ENCODE results near the gene NR4A2.

DNA sequence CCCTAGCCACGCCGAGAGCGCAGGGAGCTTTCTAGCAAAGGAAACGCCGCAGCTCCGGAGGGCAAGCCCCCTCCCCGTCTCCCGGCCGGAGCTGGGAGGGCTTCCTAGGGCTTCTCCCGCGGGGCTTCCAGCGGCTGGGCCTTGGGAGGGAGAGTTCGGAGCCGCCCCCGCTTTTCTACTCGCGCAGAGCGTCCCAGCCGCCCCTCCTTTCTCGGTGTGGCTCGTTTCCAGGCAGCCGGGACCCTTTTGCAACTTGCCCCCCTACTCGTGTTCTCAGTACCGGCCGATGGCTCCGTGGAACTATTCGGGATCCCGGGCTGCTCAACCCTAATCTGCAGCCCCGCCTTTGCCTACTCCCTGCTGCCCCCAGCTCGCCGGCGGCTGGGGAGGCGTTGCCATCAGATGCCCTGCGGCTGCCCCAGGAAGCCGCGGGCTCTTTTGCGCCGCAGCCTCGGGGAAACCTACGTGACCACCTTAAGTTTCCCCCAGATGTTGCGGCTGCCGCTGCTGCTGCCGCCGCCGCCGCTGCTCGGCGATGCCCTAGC lies 1.5 kb upstream of the NR4A2 start:
- TF ChIP-seq, protein P1, sequence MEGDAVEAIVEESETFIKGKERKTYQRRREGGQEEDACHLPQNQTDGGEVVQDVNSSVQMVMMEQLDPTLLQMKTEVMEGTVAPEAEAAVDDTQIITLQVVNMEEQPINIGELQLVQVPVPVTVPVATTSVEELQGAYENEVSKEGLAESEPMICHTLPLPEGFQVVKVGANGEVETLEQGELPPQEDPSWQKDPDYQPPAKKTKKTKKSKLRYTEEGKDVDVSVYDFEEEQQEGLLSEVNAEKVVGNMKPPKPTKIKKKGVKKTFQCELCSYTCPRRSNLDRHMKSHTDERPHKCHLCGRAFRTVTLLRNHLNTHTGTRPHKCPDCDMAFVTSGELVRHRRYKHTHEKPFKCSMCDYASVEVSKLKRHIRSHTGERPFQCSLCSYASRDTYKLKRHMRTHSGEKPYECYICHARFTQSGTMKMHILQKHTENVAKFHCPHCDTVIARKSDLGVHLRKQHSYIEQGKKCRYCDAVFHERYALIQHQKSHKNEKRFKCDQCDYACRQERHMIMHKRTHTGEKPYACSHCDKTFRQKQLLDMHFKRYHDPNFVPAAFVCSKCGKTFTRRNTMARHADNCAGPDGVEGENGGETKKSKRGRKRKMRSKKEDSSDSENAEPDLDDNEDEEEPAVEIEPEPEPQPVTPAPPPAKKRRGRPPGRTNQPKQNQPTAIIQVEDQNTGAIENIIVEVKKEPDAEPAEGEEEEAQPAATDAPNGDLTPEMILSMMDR (IDR thresholded peaks at IDR 0.05): no peak
- TF ChIP-seq POLR2A (IDR thresholded peaks at IDR 0.05): peak; percentile 17
